ENCODE measurements around the gene POLA1.
A peak's percentile ranks its signal among the peaks of the same experiment; 100 is the strongest.
"Not testable (repeated sequence)": the region's sequence is repeated elsewhere in the genome, so short reads cannot be mapped to it uniquely, and the experiment has no call there.

POLA1 gene

DNA sequence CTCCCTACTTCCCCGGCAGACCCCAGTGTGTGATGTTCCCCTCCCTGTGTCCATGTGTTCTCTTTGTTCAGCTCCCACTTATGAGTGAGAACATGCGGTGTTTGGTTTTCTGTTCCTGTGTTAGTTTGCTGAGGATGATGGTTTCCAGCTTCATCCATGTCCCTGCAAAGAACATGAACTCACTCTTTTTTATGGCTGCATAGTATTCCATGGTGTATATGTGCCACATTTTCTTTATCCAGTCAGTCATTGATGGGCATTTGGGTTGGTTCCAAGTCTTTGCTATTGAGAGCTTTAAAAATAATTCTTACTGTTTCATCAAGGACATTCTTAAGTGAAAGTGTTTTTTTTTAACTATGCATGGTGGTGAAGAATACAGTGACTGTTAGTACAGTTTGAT is 126.1 kb downstream of the POLA1 start:
- not testable (repeated sequence) for DNase-seq

DNA sequence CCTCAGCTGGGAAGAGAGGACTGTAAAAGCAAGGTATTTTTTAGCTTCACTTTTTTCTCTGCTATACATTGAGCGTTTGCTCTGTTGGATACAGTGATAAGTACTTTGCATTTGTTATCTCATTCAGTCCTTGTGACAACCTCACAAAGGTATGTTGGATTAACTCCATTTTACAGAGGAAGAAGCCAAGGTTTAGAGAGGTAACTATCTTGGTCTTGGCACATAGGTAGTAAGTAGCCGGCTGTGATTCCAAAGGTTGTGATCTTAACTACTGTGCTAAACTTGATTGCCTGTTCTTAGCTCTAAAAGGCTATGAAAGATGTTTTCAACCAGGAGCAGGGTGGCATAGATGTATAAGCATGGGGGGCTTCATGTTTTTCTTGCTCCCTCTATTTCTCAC is 134.4 kb downstream of the POLA1 start:
- no peak for DNase-seq

DNA sequence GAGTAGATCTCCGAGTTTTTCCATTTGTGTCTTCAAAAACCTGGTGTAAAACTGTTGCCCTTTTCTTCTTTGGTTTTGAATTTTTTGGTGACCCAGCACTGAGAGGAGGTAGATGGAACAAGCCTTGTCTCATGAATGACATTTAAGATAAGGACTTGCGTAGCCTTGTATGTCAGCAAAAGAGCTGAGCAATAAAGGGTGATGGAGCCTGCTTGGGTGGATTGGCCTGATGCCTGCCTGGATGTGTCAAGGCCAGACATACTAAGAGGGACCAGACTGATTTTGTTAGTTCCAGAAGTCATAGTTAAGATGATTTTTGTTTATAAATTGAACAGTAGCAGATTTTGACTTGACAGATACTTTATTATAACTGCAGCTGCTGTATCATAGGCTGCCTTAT is 134.9 kb downstream of the POLA1 start:
- no peak for DNase-seq

DNA sequence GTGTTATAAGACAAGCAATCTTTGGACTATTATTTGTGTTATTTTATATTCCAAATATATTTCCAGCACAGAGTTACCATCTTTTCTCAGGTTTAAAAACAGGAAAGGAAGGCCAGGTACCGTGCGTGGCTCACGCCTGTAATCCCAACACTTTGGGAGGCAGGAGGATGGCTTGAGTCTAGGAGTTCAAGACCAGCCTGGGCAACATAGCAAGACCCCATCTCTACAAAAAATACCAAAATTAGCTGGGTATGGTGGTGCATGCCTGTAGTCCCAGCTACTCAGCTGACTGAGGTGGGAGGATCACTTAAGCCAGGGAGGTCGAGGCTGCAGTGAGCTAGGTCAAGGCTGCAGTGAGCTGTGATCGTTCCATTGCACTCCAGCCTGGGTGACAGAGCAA is 140.0 kb downstream of the POLA1 start:
- DNase-seq, result no peak

DNA sequence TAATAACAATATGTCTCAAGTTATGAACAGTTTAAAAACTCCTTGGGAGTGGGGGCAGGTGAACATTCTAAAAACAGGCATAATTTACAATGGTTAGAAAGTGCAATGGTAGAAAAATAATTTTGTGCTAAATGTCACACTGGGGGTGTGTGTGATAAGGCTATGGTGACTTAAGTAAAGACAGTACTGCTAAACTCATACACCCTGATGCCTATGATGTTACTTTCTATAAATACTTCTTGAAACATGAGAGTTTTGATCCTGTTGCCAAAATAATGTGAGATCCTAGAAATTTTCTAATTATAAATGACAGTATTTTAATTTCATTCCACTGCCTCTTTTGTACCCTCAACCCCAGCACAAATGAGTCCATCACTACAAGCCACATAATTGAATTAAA is 144.2 kb downstream of the POLA1 start:
- DNase-seq, result no peak

DNA sequence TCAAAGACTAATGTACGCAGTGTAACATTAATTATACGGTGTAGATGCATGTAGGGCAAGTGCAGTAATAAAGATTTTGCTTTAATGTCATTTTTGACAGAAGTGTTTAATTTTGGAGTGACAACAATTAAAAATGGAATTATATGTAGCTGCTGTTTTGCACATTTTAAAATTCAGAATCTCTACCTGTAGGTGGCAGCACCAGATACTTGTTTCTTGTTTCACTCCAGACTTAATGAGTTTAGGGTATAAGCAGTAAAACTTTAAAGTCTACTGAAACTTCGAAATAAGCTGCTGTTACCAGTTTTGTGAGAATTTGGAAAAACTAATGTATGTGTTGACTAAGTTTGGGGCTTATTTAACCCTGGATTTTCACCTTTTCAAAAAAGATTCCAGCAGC is 144.9 kb downstream of the POLA1 start:
- DNase-seq, result no peak

DNA sequence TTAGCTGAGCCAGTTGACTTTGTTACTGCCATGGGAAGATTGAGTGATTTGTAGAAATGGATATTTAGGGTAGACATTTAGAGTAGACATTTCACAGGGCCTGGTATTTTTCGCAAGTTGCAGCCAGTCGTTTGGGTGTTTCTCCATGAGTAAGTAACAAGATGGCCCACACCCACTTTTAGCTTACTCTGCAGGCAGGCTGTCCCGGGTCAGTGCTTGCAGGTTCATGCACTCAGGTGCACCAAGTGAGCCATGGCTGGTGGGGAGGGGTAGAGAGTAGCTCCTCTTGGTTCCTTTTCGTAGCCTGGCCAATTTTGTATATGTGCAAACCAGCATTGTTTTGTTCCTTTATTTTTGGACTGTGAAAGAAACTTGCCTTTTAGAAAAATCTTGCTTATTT is 145.6 kb downstream of the POLA1 start:
- DNase-seq, result no peak

DNA sequence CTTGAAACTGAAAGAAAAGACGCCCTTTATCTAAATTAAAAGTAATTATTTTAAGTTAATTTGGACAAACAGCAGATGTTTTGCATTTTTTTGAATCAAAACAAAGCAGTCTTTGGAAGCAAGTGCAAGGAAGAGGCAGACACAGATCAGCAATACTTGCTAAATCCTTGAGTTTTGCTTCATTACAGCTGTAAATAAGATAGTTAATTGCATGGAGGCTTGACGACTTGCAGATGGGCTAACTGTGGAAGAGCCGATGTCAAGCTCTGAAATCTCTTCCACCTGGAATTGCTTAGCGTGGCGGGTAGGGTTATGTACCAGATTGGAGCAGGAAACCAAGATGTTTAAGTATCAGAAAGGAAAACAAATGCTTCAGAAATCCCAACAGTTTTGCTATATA is 148.8 kb downstream of the POLA1 start:
- no peak for DNase-seq

DNA sequence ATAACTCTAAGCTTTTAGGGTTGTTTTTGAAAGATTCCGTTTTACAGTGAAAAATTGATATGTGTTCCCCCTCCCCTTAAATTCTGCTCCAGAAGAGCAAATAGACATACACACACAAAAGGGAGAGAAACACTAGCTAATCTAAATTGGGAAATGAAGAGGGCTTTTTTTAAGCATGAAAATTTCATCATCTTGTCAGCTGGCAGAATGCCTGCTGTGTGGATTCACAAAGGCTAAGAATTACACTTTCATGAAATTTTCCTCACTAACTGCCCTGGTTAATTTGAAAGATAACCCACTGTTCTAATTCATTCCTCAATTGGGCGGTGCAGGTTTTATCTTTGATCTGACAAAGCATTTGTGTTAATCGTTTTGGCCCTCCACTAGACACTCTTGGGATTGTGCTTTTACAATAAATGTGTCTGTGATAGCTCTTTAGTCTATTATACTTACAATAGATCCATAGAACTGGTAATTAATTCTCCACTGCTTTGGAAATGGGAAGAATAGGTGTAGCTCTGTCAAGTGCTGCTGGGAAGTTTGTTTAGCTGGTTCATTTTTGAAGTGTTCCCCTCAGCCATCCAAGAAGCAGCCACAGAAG is 152.9 kb downstream of the POLA1 start:
- no peak for DNase-seq

DNA sequence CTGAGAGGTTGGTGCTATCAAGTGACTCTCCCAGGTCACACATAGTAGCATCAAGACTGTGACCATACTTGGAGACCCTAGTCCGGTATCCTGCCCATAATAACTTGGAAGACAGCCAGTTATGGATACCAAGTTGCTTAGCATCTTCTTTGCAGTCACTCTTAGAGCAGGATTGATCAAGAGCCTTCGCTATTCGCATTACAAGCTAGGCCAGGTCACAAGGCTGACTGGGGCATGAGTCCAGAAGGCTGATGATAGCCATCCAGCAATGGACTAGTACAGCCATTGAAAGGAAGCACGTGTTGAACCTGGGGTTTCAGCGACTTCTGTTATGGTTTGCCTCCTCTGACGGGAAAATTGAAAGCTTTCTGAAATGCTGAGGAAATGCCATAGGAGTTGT is 157.6 kb downstream of the POLA1 start:
- DNase-seq, result no peak

DNA sequence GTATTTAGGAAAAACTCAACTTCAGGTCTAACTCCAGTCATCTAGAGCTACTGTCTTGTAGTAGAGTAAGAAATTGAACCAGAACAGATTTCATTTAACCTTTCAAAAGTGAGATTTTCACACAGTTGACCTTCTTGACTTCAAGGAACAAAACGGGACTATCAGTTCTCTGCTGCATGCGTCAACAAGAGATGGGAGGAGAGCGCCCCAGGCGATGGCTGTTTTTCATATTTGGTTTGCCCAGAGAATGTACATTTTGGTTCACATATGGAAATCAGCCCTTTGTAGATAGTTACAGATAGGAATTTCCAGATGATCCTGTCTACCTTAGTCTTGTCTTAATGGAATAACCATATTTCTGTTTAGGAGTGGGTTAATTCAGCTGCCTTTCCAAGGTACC is 158.1 kb downstream of the POLA1 start:
- no peak for DNase-seq

DNA sequence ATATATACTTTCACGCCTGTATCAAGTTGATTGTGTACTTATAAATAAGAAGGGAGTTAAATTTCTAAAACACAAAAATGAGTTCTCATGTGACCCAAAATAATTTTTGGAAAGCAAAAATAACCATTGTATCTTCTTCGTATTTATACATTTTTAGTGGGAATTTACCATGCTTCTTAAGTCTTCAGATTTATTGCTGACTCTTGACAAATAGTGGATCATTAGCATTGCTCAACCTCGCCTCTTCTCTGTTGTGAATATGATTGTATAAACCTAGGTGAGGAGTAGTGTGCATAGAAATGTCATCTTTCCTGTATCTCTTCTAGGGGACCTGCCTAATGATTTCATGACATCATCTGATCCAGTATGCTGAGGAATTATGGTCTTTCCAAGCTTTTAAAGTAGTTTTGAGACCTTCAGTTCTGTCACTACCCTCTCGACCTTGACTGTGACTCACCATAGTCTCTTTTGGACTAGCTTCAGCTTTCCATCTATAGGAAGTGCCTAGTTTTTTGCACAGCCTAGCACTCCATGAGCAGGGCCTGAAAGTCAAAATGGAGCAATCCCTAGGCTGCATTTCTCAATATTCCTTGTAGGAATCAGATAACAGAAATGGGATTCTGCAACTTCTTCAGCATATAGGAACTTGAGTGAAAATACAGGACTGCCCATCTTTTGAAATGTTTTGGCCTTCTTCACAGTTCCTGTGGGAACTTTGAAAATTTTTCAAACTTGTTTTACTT is 164.5 kb downstream of the POLA1 start:
- DNase-seq, result no peak

DNA sequence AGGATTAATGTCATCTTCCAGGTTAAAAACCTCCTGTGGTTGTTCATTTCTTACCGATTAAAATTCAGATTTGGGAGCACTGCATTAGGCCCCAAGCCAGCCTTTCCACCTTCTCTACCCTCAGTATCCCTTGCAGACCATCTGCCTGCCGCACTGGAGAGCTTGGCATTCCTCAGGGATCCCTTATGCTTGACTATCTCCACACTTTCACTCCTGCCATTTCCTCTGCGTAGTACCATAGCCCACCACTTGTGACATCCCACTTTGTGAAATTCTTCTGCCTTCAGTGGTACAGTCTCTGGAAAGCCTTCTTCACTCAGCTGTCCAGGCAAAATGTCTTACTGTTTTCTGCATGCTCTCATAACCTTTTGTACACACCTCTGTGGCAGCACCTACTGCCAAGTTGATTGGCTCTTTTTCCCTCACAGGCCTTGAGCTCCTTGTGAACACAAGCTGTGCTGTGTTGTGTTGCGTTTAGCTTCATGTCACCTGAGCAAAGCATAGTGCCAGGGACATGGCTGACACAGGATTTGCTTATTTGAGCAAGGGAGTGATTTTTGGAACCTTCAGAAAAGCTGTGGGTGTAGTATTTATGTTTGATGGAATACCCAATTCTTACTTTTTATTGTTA is 165.6 kb downstream of the POLA1 start:
- no peak for DNase-seq

DNA sequence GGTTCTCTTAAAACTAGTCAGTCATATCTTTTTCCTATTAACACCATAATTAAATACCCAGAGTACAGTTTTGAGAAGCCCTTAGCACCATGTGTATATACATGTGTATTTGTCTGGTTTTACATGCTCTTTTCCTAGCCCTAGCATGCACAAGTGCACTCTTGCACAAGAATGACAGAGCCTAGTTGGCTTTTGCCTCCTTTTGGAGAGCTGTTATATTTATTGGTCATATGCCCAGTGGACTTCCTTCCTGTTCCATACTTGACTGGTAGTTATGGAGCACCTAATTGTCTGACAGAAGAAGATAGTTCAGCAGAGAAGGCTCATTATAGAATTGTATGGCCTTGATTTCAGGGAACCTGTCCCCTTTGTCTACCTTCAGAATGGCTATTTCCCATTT is 166.4 kb downstream of the POLA1 start:
- no peak for DNase-seq

DNA sequence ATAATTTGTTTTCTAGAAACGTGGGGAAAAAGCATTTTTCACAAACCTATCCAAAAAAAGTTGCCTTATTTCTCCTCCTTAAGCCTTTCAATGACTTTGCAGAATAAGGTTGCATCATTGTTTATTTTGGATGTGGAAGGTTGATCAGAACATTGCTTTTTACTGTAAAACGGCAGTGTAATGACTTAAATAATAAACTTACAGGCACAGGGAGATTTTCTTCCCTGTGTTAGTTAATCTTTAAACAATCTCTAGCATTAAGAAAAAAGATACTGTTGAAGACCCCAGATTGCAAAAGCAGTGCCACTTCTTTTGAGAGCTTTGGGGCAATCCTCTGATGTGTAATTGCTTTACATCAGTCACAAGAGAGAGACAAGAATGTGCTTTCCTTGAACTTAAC is 168.6 kb downstream of the POLA1 start:
- no peak for DNase-seq

DNA sequence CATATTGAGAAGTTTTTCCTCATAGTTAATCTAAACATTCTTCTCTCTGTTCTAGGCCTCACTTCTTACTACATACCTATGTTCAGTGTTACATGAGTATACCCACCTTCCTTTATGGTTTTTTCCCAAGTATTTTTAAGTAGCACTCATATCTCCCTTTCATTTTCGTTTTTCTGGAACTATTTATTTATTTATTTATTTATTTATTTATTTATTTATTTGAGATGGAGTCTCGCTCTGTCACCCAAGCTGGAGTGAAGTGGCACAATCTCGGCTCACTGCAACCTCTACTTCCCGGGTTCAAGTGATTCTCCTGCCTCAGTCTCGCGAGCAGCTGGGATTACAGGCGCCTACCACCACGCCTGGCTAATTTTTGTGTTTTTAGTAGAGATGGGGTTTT is 170.1 kb downstream of the POLA1 start:
- not testable (repeated sequence) for DNase-seq

DNA sequence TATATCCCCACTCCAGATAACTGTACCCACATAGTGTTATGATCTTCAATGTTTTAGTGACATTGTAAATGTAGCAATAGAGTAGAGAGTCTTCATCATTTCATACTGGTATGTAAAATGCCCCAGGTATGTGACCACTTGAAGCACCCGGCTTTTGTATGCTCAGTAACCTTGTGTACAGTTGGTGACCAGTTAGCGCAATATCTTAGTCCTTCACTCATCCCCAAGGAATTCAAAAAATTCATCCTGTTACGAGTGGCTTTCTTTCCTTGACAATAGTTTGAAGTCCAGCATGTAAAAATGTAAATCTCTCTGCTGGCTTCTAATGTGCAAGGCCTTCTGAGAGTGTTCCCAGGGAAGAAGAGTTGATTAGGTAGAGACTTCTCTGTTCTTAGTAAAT is 176.4 kb downstream of the POLA1 start:
- DNase-seq, result no peak

DNA sequence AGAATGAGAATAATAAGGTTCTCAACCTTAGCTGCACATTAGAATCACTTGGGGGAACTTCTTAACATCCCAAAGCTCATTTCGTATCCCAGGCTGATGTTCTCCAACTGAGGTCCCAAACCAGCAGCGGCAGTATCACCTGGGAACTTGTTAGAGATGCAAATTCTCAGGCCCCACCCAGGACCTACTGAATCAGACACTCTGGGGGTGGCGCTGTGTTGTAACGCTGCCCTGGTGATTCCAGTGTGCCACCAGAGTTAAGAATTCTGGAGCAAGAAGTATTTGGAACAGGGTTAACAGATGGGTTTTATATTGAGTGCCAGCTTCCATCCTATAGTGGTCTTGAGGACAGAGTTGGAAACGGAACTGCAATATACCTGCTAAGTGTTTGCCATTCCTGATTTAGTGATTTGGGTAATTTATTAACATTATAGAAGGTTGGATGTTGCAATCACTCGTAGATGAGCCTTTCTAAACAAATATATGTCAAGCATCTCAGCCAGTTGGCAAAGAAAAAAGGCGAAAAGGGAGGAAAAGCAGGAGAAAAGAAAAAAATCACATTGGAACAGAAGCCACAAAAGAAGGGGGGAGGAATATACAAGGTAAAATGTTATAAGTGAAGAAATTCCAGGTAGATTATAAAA is 181.0 kb downstream of the POLA1 start:
- peak; percentile 64 for DNase-seq

DNA sequence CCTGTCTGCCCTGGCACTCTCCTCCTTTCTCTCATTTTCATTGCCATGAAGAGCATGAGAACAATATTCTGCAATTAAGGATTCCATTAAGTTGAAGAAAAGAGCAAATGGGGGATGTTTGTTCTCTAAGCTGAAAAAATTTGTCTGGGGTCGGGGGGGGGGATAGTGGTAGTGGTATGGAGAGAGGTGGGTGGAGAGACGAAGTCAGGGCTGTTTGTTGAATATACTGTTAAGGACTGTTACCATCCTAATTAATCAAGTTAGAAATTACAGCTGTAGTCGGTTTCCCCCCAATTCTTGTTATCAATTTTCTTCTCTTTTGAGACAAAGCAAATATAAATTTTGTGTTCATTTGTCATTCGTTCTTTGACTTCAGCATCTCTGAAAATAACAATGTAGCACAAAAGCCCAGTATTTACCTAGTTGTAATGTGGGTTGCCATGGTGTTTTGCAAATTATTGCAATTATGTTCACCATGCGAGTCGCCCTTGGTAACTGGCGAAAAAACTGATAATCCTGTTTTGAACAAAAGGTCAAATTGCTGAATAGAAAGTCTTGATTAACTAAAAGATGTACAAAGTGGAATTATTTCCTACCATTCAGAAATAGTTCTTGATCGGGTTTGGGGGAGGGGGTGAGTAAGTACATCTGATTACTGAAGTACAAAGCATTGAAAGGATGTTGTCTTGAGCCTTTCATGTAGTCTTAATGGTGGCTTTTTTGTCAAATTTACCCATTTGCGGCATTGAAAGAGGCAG is 183.0 kb downstream of the POLA1 start:
- DNase-seq, result no peak

DNA sequence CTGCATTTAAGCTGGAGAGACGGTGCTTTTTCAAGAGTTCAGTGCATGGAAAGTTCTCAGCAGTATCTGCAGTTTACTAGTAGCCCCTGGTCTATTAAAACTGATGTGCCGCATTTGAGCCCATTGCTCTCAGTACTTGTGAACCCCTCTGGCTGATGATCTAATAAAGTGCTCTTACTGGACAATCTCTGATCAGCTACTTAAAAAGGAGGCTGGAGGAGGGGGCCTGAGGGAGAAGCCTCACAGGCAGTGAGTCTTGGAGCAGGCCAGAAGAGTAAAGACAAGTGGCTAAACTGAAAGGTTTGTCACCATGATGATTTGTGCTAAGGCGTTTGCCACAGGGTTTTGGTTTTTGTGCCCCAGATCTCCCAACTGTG is 183.6 kb downstream of the POLA1 start:
- DNase-seq, result peak; percentile 57

DNA sequence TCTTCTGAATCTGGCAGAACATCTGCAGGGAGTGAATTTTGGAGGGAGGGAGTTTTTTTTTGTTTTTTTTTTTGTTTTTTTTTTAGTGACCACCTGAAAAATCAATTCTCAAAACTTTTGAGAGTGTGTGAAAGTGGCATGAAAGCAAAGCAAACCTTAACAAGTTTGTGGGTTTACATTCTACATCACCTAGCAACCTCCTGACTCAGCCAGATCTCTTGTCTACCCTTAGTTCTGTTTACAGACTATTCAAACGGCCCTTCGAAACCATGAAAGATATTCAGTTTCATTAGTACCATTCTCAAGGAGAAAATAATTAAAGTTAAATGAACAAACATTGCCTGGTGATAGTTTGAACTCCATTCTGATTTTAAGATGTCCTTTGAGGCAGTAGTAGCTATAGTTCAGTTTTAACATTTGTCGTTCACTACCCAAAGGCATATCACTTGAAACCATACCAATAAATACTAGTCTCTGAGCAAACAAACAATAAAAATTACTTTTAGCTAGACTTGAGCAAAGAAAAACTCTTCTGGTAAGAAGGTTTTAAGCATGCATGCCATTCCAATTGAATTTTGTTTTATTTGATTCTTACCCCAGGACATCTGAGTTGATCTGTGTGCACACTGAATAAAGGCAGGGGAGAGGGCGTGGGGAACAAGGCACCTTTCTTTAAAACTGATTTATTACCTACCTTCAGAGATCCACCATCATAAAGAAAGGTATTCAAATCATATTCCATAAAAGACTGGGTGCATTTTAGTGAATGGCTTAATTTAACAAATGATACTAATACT is 184.3 kb downstream of the POLA1 start:
- DNase-seq, result no peak

DNA sequence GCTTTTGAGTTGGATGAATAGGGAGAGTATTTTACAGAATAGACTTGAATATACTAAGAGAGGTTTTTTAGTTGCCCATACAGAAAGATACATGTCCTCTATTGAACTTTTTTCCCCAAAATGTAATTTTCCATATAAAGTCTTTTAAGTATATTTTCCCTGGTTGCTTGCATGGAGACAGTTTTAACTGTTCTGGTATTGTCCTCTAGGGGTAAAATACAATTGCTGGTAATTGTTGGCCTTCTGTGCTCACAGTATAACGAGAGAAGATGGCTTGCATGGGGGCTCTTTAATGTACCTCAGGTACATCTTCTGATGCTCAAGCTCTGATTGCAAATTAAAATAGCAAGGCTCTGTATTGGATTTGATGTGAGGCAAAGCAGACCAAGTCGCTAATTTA is 186.0 kb downstream of the POLA1 start:
- DNase-seq, result no peak

DNA sequence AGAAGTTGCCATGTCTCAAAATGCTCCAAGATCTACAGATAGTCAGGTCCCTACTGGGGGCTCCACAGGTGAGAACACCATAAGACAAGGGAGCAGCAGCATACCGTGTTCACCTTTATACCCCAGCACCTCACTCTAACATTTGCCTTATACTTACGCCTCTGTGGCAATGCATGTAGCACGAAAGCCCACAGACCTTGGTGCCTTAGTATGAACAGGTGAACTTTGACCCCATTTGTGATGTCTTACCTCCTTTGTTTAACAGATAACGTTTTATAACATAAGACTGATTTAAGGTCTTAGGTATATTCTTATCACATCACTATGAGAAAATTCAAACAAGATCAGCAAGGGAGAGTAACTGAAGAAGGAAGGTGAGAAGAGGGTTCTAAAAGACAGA is 193.2 kb downstream of the POLA1 start:
- no peak for DNase-seq

All from islet precursor cell (in vitro differentiated cells).